Measurements from ENCODE around the gene MLPH. TPM values are rescaled to one million over a fixed set of nuclear protein-coding genes. Genes with fewer than 3 reads are reported as not detected.

Gene MLPH
- total RNA-seq, 1 donor: not detected

DNA sequence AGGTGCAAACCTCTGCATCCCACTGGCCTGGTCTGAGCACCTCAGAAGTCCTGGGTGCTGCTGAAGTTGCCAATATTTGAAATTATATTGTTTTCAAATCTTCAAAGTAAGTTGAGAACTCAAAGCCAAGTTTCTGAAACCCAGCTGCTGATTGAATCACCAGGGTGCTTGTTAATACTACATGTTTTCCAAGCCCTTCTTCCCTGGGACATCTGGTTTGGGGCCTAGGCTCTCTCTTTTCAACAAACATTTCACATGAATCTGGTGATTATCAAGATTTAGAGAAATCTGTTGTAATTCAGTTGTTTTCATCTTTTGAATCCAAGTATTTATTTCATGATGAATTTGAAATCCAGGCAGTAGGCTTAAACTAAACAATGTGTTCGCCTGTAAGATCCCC lies 24.4 kb downstream of the MLPH start:
- Histone ChIP-seq H3K4me3 (ENCODE audit: low read length) (no peak overlapping the region), H3K9me3 (ENCODE audit: low read depth, low read length) (no peaks in the 10 kb centered on the region), H3K27me3 (ENCODE audit: insufficient read depth, low read length) (no peaks in the 10 kb centered on the region), H3K4me1 (ENCODE audit: insufficient read depth, low read length) (no peaks in the 10 kb centered on the region)

DNA sequence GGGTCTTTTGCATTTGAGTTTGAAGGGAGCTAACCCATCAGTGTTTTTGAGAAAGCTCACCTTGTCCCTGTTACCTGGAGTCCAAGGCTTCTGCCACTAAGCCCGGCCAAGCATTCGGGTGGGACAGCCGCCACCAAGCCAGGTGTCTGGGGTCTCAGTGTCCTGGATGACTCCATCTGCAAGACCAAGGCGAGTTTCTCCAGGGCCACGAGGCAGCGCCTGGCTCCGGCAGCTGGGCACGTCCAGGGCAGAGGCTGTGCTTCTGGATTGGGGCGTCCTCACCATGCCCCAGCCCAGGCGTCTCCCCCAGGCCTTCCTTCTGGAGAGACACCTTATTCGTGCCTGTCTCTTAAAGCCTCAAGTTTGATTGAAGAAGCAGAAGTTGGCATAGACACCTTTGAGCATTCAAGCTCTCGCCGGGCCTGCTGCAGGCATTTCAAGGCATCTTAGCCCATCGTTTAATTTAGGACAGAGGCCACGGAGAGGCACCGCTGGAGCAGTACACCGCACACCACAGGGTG lies 24.9 kb downstream of the MLPH start:
- no peaks in the 10 kb centered on the region for H3K27me3 ChIP-seq (ENCODE audit: insufficient read depth, low read length)
- H3K4me3 ChIP-seq (ENCODE audit: low read length): no peak overlapping the region
- no peaks in the 10 kb centered on the region for H3K9me3 ChIP-seq (ENCODE audit: low read depth, low read length)
- H3K4me1 ChIP-seq (ENCODE audit: insufficient read depth, low read length): no peaks in the 10 kb centered on the region

DNA sequence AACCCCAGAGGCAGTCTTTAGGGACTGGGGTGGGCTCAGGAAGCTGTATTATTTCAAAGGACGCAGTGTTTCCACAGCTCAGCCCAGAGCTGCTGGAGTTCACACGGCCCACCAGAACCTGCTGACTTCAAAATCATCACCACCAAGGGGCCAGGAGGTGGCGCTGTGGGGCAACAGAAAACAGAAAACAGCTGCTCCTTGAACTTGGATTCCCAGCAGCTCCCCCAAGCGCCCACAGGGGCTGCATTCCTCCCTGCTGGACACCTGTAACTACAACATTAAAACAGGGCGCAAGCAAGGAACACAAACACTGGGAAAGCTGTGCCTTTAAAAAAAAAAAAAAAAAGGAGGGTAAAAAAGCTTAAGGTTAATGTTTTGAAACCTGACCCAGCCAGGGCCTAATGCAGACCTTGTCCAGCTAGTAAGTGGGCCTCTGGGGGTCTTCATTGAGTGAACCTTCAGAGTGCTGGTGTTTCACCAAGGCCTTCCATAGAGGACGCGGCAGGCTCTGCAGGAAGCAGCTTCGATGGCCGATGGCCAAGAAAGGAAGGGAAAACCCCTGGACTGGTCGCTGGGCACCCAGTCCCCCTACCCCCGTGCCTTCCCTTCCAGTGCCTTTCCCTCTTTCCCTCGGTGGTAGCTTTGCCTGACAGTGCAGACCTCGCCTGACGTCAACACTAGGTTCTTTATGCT lies 25.9 kb downstream of the MLPH start:
- Histone ChIP-seq H3K4me3 (ENCODE audit: low read length) (no peak overlapping the region), H3K4me1 (ENCODE audit: insufficient read depth, low read length) (no peaks in the 10 kb centered on the region), H3K9me3 (ENCODE audit: low read depth, low read length) (no peaks in the 10 kb centered on the region), H3K27me3 (ENCODE audit: insufficient read depth, low read length) (no peaks in the 10 kb centered on the region)

DNA sequence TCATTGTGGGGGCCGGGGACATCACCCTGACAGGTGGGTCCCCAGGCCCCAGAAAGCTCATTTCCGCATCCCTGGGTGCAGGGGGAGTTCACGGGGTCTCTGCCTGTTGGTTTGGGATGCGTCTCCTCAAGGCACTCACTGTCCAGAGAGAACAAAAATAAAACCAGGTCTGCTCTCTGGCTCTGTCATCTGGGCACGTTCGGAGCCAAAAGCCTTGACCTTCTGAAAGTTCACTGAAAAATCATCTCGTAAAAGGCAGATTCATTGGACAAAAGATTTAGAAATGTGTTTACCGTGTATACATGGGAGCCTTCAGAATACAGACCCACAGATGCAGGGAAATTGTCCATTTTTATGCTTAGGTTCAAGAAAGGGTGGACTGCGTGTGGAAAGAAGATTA lies 26.6 kb downstream of the MLPH start:
- H3K27me3 ChIP-seq (ENCODE audit: insufficient read depth, low read length): no peaks in the 10 kb centered on the region
- H3K4me1 ChIP-seq (ENCODE audit: insufficient read depth, low read length): no peaks in the 10 kb centered on the region
- H3K9me3 ChIP-seq (ENCODE audit: low read depth, low read length): no peaks in the 10 kb centered on the region
- no peak overlapping the region for H3K4me3 ChIP-seq (ENCODE audit: low read length)

DNA sequence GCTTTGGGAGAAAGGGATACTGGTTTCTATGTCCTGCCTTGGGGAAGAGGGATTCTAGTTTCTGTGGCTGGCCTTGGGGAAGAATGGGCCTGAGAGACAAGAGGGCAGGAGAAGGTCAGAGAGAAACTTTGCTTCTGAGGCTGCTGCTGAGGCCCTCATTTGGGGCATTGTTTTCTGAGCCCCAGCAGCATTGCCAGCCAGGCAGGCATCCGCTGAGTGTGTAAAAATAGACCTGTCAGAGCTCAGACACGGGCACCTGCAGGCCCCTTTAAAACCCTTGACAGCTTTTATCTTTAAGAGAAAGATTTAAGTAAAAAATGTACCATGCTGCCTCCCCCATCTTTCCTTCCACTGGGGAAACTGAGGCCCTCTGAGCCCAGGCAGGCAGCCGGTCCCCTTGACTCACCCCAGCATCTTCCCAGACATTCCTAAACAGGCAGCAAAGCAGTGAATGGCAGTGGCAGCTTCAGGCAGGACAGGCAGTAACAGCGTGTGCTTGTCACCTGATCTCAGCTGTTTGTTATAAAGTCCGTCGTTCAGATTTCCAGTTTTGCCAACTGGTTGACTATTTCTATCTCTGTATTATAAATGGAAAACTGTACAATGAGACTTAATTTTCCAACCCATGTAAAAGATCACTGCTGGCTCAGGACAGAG lies 27.6 kb downstream of the MLPH start:
- Histone ChIP-seq H3K4me3 (ENCODE audit: low read length) (no peak overlapping the region), H3K9me3 (ENCODE audit: low read depth, low read length) (no peaks in the 10 kb centered on the region), H3K27me3 (ENCODE audit: insufficient read depth, low read length) (no peaks in the 10 kb centered on the region), H3K4me1 (ENCODE audit: insufficient read depth, low read length) (no peaks in the 10 kb centered on the region)

DNA sequence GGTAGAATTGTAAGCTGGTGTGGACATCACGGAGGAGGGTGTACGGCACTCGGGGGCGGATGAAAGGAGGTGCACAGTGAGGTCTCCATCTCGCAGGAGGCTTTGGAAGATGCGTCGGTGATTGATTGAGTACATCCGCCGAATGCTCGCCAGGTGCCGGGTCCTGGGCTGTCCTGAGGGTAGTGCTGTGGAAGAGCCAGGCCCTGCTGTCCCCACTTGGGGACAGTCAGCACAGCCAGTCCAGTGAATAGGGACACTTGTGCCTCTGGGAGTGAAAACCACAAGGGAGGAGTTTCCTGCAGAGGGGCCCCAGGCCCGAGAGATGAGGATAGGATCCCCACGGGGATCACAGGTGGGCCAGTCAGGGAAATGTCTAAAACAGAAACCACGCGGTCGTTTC lies 28.1 kb downstream of the MLPH start:
- Histone ChIP-seq H3K9me3 (ENCODE audit: low read depth, low read length) (no peaks in the 10 kb centered on the region), H3K4me1 (ENCODE audit: insufficient read depth, low read length) (no peaks in the 10 kb centered on the region), H3K4me3 (ENCODE audit: low read length) (no peak overlapping the region), H3K27me3 (ENCODE audit: insufficient read depth, low read length) (no peaks in the 10 kb centered on the region)

DNA sequence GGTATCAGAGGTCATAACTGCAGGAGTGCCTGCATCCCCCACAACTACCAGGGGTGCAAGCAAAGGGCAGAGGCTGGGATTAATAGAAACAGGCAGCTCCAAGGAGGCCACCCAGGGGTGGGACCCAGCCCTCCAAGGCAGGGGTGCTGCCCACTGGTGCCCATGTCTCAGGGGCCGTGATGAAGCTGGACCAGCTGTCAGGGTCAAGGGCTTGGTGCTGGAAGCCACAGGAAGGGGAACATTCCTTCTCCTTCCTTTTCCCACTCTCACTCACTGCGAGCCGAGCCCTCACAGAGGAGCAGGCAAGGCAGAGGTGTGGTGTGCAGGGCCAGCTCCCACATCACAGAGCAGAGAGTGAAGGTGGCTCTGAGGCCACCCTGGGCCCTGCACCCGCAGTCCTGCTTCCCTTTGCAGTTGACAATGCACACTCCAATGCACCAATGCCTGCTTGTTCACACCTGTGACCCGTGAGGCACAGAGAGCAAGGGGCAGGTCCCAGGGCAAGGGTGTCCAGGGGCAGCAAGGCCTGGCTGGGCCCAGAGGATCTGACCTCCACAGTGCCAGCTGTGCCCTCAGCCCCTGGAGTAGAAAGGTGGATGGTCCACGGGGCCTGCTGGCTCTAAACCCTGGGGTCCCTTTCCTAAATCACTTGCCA lies 28.7 kb downstream of the MLPH start:
- H3K27me3 ChIP-seq (ENCODE audit: insufficient read depth, low read length): no peaks in the 10 kb centered on the region

DNA sequence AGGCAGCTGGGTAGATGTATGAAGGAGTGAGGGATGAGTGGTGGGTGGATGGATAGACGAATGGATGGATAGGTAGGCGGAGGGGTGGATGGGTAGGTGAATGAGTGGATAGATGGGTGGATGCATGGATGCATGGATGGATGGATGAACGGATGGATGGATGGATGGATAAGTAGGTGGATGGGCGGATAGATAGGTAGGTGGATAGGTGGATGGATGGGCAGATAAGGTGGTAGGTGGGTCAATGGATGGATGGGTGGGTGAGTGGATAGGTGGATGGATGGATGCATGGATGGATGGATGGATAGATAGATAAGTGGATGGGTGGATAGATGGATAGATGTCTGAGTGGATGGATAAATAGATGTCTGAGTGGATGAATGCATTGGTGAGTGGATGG lies 30.1 kb downstream of the MLPH start:
- H3K4me1 ChIP-seq (ENCODE audit: insufficient read depth, low read length): no peaks in the 10 kb centered on the region
- H3K4me3 ChIP-seq (ENCODE audit: low read length): no peak overlapping the region
- H3K9me3 ChIP-seq (ENCODE audit: low read depth, low read length): no peaks in the 10 kb centered on the region
- no peaks in the 10 kb centered on the region for H3K27me3 ChIP-seq (ENCODE audit: insufficient read depth, low read length)

More for the DNA sequence above, 28.7 kb downstream of the MLPH start:
- Histone ChIP-seq H3K9me3 (ENCODE audit: low read depth, low read length) (no peaks in the 10 kb centered on the region), H3K4me3 (ENCODE audit: low read length) (no peak overlapping the region), H3K4me1 (ENCODE audit: insufficient read depth, low read length) (no peaks in the 10 kb centered on the region)

DNA sequence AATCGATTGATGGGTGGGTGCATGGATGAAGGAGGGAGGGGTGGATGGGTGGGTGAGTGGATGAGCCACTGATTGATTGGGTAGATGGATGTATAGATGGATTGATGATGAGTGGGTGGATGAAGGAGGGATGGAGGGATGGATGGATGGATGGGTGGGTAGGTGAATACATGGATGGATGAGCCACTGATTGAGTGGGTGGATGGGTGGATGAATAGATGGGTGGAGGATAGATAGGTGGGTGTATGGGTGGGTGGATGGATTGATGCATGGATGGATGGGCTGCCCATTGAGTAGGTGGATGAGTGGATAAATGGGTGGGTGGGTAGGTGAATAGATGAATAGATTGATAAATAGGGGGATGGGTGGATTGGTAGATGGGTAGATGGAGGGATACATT lies 30.9 kb downstream of the MLPH start:
- no peak overlapping the region for H3K4me3 ChIP-seq (ENCODE audit: low read length)
- no peaks in the 10 kb centered on the region for H3K27me3 ChIP-seq (ENCODE audit: insufficient read depth, low read length)
- H3K4me1 ChIP-seq (ENCODE audit: insufficient read depth, low read length): no peaks in the 10 kb centered on the region
- no peaks in the 10 kb centered on the region for H3K9me3 ChIP-seq (ENCODE audit: low read depth, low read length)

DNA sequence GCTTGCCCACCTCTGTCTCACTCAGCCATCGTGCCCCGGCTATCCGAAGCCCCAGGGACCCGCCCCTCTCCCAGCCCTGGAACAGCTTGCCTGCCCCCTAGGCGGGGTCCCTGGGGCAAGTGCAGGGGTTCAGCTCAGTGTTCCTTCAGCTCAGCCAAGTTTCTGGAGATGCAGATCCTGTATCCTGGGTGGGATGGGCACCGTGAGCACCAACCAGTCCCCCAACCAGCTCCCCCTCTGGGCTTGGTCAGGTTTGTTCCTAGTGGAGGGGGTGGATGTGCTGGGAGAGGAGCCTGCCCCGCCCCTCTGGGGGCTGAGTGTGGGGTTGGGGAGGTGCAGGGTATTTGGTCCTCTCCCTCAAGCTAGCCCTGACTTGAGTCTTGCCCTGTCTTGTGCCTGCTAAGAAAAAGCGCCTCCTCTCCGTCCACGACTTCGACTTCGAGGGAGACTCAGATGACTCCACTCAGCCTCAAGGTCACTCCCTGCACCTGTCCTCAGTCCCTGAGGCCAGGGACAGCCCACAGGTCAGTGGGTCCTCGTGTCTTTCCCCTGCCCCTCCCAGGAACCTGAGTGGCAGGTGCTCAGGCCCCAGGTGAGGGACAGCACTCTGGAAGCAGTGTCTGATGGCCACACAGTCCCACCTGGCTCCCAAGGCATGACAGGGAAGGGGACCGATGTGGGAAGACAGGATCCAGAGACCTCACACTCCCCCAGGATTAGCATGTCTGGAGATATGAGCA lies 32.6 kb downstream of the MLPH start:
- Histone ChIP-seq H3K4me3 (ENCODE audit: low read length) (no peak overlapping the region), H3K9me3 (ENCODE audit: low read depth, low read length) (no peaks in the 10 kb centered on the region), H3K4me1 (ENCODE audit: insufficient read depth, low read length) (no peaks in the 10 kb centered on the region), H3K27me3 (ENCODE audit: insufficient read depth, low read length) (no peaks in the 10 kb centered on the region)

DNA sequence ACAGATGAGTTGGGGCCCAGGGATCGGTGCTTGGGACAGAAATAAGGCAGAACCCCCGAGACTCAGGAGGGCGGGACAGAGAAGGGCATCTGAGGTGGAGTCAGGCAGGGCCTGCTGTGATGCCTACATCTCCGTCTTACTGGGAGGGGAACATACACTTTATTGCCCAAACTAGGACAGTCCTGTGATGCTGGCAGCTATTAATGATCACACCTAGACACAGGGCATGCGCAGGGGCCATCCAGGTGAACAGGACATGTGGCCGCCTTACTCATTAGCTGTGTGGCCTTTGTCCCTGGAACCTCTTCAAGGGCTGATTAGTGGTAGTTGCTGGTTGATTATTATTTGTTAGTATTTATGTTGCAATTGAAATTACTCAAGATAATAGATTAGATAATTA lies 33.2 kb downstream of the MLPH start:
- no peak overlapping the region for H3K4me3 ChIP-seq (ENCODE audit: low read length)
- no peaks in the 10 kb centered on the region for H3K9me3 ChIP-seq (ENCODE audit: low read depth, low read length)
- no peaks in the 10 kb centered on the region for H3K4me1 ChIP-seq (ENCODE audit: insufficient read depth, low read length)
- H3K27me3 ChIP-seq (ENCODE audit: insufficient read depth, low read length): no peaks in the 10 kb centered on the region

DNA sequence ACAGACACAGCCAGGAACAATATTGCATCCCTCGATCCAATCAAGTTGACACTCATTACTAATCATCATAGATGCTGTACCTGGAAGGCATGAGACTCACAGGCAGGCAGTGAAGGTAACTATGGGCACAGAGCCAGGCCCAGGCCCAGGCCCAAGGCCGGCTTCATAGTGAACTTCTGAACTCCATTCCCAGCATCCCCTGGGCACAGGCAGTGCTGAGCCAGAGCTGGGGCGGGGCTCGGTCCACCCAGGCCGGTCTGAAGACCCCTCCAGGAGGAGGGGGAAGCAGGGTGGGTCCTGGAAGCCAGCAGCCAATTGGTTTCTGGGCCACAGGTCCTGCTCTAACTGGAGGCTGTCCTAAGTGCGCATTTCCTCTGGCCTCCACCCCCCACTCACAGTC lies 37.6 kb downstream of the MLPH start:
- H3K4me1 ChIP-seq (ENCODE audit: insufficient read depth, low read length): no peaks in the 10 kb centered on the region
- no peak overlapping the region for H3K4me3 ChIP-seq (ENCODE audit: low read length)
- no peaks in the 10 kb centered on the region for H3K27me3 ChIP-seq (ENCODE audit: insufficient read depth, low read length)
- no peaks in the 10 kb centered on the region for H3K9me3 ChIP-seq (ENCODE audit: low read depth, low read length)

DNA sequence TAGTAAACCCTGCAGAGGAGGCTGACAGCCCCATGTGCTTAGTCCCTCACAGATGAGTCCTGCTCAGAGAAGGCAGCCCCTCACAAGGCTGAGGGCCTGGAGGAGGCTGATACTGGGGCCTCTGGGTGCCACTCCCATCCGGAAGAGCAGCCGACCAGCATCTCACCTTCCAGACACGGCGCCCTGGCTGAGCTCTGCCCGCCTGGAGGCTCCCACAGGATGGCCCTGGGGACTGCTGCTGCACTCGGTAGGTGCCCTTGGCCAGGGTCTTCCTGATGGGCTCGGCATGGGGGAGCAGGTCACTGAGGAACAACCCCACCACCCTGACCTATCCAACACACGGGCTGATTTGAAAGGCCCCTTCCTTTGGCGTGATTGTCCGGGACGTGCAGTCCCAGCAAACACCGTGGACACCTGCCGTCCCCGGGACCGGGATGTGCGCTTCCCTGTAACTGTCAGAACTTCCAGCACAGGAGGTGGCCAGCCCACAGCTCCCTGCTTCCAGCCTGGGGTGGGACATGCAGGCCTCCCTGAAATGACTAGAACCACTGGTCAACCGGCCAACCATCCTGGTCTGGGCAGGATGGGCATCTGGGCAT lies 38.6 kb downstream of the MLPH start:
- Histone ChIP-seq H3K4me3 (ENCODE audit: low read length) (no peak overlapping the region), H3K9me3 (ENCODE audit: low read depth, low read length) (no peaks in the 10 kb centered on the region), H3K27me3 (ENCODE audit: insufficient read depth, low read length) (no peaks in the 10 kb centered on the region), H3K4me1 (ENCODE audit: insufficient read depth, low read length) (no peaks in the 10 kb centered on the region)

DNA sequence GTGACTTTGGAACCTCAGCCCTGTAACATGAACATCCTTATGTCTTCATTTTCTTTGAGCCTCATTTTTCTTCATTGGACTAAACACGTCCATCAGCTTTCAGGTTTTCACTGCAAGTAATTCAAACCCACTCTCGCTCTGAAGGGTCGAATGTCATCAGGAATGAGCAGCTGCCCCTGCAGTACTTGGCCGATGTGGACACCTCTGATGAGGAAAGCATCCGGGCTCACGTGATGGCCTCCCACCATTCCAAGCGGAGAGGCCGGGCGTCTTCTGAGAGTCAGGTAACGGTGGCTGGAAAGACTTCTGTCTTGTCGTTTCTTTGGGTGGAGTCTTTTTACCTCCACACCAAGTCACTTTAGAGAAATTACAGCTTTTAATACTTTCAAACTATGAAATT lies 40.2 kb downstream of the MLPH start:
- Histone ChIP-seq H3K4me3 (ENCODE audit: low read length) (no peak overlapping the region), H3K27me3 (ENCODE audit: insufficient read depth, low read length) (no peaks in the 10 kb centered on the region), H3K9me3 (ENCODE audit: low read depth, low read length) (no peaks in the 10 kb centered on the region), H3K4me1 (ENCODE audit: insufficient read depth, low read length) (no peaks in the 10 kb centered on the region)

DNA sequence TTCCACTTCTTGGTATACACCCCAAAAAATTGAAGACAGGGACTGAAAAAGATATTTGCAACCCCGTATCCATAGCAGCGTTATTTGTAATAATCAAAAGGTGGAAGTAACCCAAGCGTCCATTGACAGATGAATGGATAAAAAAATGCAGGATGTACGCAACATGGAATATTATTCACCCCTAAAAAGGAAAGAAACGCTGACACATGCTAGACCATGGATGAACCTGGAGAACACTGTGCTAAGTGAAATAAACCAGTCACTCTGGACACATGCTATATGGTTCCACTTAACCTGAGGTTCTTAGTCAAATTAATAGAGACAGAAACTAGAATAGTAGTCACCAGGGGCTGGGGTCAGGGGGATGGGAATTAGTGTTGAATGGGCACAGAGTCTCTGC lies 40.7 kb downstream of the MLPH start:
- H3K4me3 ChIP-seq (ENCODE audit: low read length): no peak overlapping the region
- H3K4me1 ChIP-seq (ENCODE audit: insufficient read depth, low read length): no peaks in the 10 kb centered on the region
- no peaks in the 10 kb centered on the region for H3K9me3 ChIP-seq (ENCODE audit: low read depth, low read length)
- H3K27me3 ChIP-seq (ENCODE audit: insufficient read depth, low read length): no peaks in the 10 kb centered on the region

All from mononuclear cell (primary cell).